GM12875 (cell line): ENCODE results near the gene TMED10.

Experiments used
- H3K4me3 ChIP-seq: one replicate; pipeline ENCODE4 v1.5.1; 2011; ENCODE audit warnings: low read depth, low read length, control low read depth
- CTCF ChIP-seq: IDR thresholded peaks from 2 replicates; pipeline ENCODE4 v1.5.1; 2011; ENCODE audit warnings: low read depth, mild to moderate bottlenecking, control low read depth, inconsistent platforms, low read length, moderate library complexity, borderline replicate concordance; ENCODE audit not compliant: insufficient read depth

The TMED10 gene

GRCh38 chr14:75204116-75204515, 27.7 kb upstream of the TMED10 start:
- TF ChIP-seq CTCF, result no peak
- no peak overlapping the region for H3K4me3 ChIP-seq

- no peak for TF ChIP-seq CTCF
- no peak overlapping the region for H3K4me3 ChIP-seq
Measured at GRCh38 chr14:75202657-75203056, 26.2 kb upstream of the TMED10 start.

GRCh38 chr14:75201087-75201486, 24.7 kb upstream of the TMED10 start:
- TF ChIP-seq CTCF, result no peak
- H3K4me3 ChIP-seq, result no peak overlapping the region

GRCh38 chr14:75200451-75200850, 24.0 kb upstream of the TMED10 start:
- TF ChIP-seq CTCF, result no peak
- H3K4me3 ChIP-seq, result no peak overlapping the region

- TF ChIP-seq CTCF, result no peak
- H3K4me3 ChIP-seq, result no peak overlapping the region
Measured at GRCh38 chr14:75198291-75198933, 22.0 kb upstream of the TMED10 start.

- no peak for TF ChIP-seq CTCF
- H3K4me3 ChIP-seq, result no peak overlapping the region
Measured at GRCh38 chr14:75197338-75197737, 20.9 kb upstream of the TMED10 start.

GRCh38 chr14:75196468-75196867, 20.1 kb upstream of the TMED10 start:
- TF ChIP-seq CTCF, result no peak
- H3K4me3 ChIP-seq, result no peak overlapping the region
